ENCODE measurements around the gene UNC13C. TPM values are rescaled to one million over a fixed set of nuclear protein-coding genes. Genes with fewer than 3 reads are reported as not detected.

UNC13C gene
- polyA plus RNA-seq, 1 experiment = not detected

DNA sequence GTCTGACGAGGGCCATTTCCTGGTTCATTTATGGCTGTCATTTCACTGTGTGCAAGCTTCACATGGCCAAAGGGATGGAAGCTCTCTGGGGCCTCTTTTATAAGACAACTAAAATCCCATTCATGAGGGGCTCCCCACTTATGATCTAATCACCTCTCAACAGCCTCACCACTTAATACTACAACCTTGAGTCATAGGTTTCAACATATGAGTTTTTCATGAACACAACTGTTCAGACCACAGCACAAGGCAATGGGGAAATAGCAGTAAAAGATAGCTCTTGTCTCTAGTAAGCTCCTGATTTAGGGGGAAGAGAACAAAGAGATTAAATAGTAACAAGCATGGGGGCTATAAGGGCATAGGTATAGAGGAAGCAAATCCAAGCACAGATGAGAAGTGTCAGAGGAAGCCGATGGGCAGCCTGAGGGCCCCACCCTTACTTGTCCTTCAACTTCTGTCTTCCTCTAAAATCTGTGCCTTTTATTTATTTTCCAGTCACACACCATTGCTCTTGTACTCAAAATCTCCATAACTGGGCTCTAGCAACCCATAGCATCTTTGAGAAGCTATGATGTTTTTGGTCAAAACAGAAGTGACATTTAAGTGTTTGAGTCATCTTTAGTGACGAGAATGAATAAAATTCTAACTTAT lies 329.1 kb downstream of the UNC13C start:
- Histone ChIP-seq H3K9me3 (ENCODE audit: control insufficient read depth, insufficient read depth, low read length) (no peaks in the 10 kb centered on the region), H3K4me3 (ENCODE audit: low read depth, low read length) (no peak overlapping the region), H3K27ac (ENCODE audit: low read depth, low read length) (no peak overlapping the region), H3K27me3 (ENCODE audit: control insufficient read depth, insufficient read depth, low read length) (no peaks in the 10 kb centered on the region)
- DNase-seq (ENCODE audit: low read depth, low spot score) = no peak
- ChIA-PET CTCF (no interaction called here), POLR2A (no interaction called here)
- no peak for TF ChIP-seq CTCF (IDR thresholded peaks at IDR 0.05; ENCODE audit: low read depth, low read length)

- POLR2A ChIA-PET = no interaction called here
- TF ChIP-seq CTCF (IDR thresholded peaks at IDR 0.05; ENCODE audit: low read depth, low read length) = no peak
- CTCF ChIA-PET = no interaction called here
- no peak overlapping the region for H3K27ac ChIP-seq (ENCODE audit: low read depth, low read length)
- H3K9me3 ChIP-seq (ENCODE audit: control insufficient read depth, insufficient read depth, low read length) = no peaks in the 10 kb centered on the region
- H3K4me3 ChIP-seq (ENCODE audit: low read depth, low read length) = no peak overlapping the region
- H3K27me3 ChIP-seq (ENCODE audit: control insufficient read depth, insufficient read depth, low read length) = no peaks in the 10 kb centered on the region
- DNase-seq (ENCODE audit: low read depth, low spot score) = no peak
Observed at GRCh38 chr15:54307926-54308325, 329.7 kb downstream of the UNC13C start.

DNA sequence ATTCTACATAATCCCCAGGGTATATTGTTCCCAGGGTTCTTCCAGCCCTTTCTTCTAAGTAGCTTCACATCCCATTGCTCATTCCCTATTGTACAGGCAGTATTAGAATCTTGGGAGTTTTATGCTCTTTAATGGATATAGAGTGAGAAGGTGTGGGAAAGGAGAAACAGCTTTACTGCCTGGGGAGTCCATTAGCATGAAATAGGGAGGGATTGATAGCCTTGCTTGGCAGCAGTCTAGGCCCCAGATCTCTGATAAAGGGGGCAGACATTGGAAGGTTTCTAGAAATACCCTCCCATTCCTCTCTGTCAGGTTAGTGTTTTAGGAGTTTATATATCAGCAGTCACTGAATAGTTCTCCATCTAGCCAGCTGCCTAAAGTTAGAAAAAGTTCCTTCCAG lies 334.3 kb downstream of the UNC13C start:
- no peak for DNase-seq (ENCODE audit: low read depth, low spot score)
- no peak overlapping the region for H3K4me3 ChIP-seq (ENCODE audit: low read depth, low read length)
- no peak for TF ChIP-seq CTCF (IDR thresholded peaks at IDR 0.05; ENCODE audit: low read depth, low read length)
- no peaks in the 10 kb centered on the region for H3K9me3 ChIP-seq (ENCODE audit: control insufficient read depth, insufficient read depth, low read length)
- ChIA-PET CTCF (no interaction called here), POLR2A (no interaction called here)
- H3K27ac ChIP-seq (ENCODE audit: low read depth, low read length) = no peak overlapping the region
- no peaks in the 10 kb centered on the region for H3K27me3 ChIP-seq (ENCODE audit: control insufficient read depth, insufficient read depth, low read length)

DNA sequence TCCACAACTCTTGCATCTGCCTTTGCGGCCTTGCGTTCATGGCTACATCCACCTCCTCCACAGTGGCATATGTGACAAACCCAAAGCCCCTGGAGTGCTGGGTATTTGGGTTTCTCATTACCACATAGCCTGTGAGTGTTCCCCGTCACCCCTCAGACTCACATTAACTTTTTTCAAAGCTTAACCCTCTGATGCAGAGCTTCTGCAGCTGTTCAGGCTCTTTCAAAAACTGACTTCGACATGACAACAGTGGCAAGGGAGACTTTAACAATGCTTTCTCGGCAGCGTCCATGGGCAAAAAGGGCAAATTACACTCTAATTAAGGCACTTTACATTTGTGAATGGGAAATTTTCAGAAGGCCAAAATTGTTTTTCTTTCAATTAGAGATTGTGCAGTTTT lies 343.2 kb downstream of the UNC13C start:
- CTCF ChIA-PET = no interaction called here
- POLR2A ChIA-PET = no interaction called here
- no peak overlapping the region for H3K27ac ChIP-seq (ENCODE audit: low read depth, low read length)
- no peak for TF ChIP-seq CTCF (IDR thresholded peaks at IDR 0.05; ENCODE audit: low read depth, low read length)
- no peak for DNase-seq (ENCODE audit: low read depth, low spot score)
- H3K9me3 ChIP-seq (ENCODE audit: control insufficient read depth, insufficient read depth, low read length) = no peaks in the 10 kb centered on the region
- no peaks in the 10 kb centered on the region for H3K27me3 ChIP-seq (ENCODE audit: control insufficient read depth, insufficient read depth, low read length)
- no peak overlapping the region for H3K4me3 ChIP-seq (ENCODE audit: low read depth, low read length)

DNA sequence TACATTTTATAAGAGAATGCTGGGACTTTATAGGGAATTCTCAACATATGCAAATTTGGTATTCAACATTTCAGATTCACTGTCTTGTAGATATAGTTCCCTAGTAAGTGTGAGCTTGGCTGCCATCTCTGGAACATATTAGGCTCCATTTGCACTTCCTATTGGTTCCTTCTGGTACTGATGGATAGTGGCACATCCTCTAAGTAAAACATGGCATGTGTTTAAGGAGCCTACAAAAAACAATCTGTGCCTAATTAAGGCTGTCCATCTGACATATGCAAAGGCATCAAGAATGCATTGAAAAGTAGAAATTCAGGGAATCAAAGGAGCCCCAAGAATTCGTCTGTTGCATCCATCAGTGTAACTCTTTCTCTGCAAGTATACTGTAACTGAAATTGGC lies 344.1 kb downstream of the UNC13C start:
- H3K27me3 ChIP-seq (ENCODE audit: control insufficient read depth, insufficient read depth, low read length) = no peaks in the 10 kb centered on the region
- POLR2A ChIA-PET = no interaction called here
- DNase-seq (ENCODE audit: low read depth, low spot score) = no peak
- CTCF ChIA-PET = no interaction called here
- no peak overlapping the region for H3K27ac ChIP-seq (ENCODE audit: low read depth, low read length)
- H3K9me3 ChIP-seq (ENCODE audit: control insufficient read depth, insufficient read depth, low read length) = no peaks in the 10 kb centered on the region
- H3K4me3 ChIP-seq (ENCODE audit: low read depth, low read length) = no peak overlapping the region
- no peak for TF ChIP-seq CTCF (IDR thresholded peaks at IDR 0.05; ENCODE audit: low read depth, low read length)
